Measurements from ENCODE around the gene FOXK2. TPM values are rescaled to one million over a fixed set of nuclear protein-coding genes. Genes with fewer than 3 reads are reported as not detected.
"Not testable (repeated sequence)": the region's sequence is repeated elsewhere in the genome, so short reads cannot be mapped to it uniquely, and the experiment has no call there.

FOXK2 gene
- total RNA-seq, 4 donors from 2014 or later, result 40.6 to 67.7 (median 61.1) TPM

- no peak for DNase-seq
- no peak overlapping the region for H3K27ac ChIP-seq
- H3K4me1 ChIP-seq, result peaks cover 0 to 9% (median 0%) of the 10 kb centered on the region in 4 donors
- no peaks in the 10 kb centered on the region for H3K27me3 ChIP-seq
- no peaks in the 10 kb centered on the region for H3K36me3 ChIP-seq
- H3K9me3 ChIP-seq, result no peaks in the 10 kb centered on the region
- H3K4me3 ChIP-seq, result no peak overlapping the region
- TF ChIP-seq CTCF (IDR thresholded peaks at IDR 0.05), result no peak
- no peak for TF ChIP-seq POLR2A (IDR thresholded peaks at IDR 0.05)
Observed at GRCh38 chr17:82505296-82505695, 14.2 kb upstream of the FOXK2 start.

- not testable (repeated sequence) for H3K36me3 ChIP-seq, H3K27me3 ChIP-seq, H3K4me1 ChIP-seq, H3K9me3 ChIP-seq, H3K4me3 ChIP-seq
- H3K27ac ChIP-seq, result peak overlapping the region in 1 of 4 donors; percentile 38
- DNase-seq, result peak in 2 of 3 donors; percentile 57 to 67
Observed at GRCh38 chr17:82506402-82506801, 13.1 kb upstream of the FOXK2 start.

- no peak for DNase-seq
- no peaks in the 10 kb centered on the region for H3K9me3 ChIP-seq
- H3K36me3 ChIP-seq, result no peaks in the 10 kb centered on the region
- H3K27me3 ChIP-seq, result no peaks in the 10 kb centered on the region
- no peak overlapping the region for H3K27ac ChIP-seq
- TF ChIP-seq CTCF (IDR thresholded peaks at IDR 0.05), result no peak
- no peak for TF ChIP-seq POLR2A (IDR thresholded peaks at IDR 0.05)
- H3K4me3 ChIP-seq, result no peak overlapping the region
- peaks cover 0 to 9% (median 0%) of the 10 kb centered on the region in 4 donors for H3K4me1 ChIP-seq
Observed at GRCh38 chr17:82507631-82508175, 11.8 kb upstream of the FOXK2 start.

- not testable (repeated sequence) for DNase-seq, H3K27ac ChIP-seq, H3K4me3 ChIP-seq, H3K27me3 ChIP-seq, H3K9me3 ChIP-seq, H3K4me1 ChIP-seq, H3K36me3 ChIP-seq
Observed at GRCh38 chr17:82511642-82512041, 7.9 kb upstream of the FOXK2 start.

GRCh38 chr17:82513864-82514263 is 5.7 kb upstream of the FOXK2 start:
- H3K27ac ChIP-seq, result not testable (repeated sequence)

GRCh38 chr17:82517230-82517865 is 2.2 kb upstream of the FOXK2 start:
- no peaks in the 10 kb centered on the region for H3K36me3 ChIP-seq
- no peak overlapping the region for H3K4me3 ChIP-seq
- no peaks in the 10 kb centered on the region for H3K27me3 ChIP-seq
- DNase-seq, result no peak
- H3K4me1 ChIP-seq, result peaks cover 0 to 13% (median 5%) of the 10 kb centered on the region in 4 donors
- TF ChIP-seq CTCF (IDR thresholded peaks at IDR 0.05) (no peak), POLR2A (IDR thresholded peaks at IDR 0.05) (no peak)
- H3K27ac ChIP-seq, result no peak overlapping the region
- no peaks in the 10 kb centered on the region for H3K9me3 ChIP-seq

More at GRCh38 chr17:82513864-82514263, 5.7 kb upstream of the FOXK2 start:
- not testable (repeated sequence) for H3K4me3 ChIP-seq, H3K4me1 ChIP-seq, H3K9me3 ChIP-seq, H3K36me3 ChIP-seq, DNase-seq, H3K27me3 ChIP-seq

- H3K4me3 ChIP-seq, result peak overlapping the region; percentile 92 to 96 (median 94)
- peak in 2 of 3 donors; percentile 41 to 68 for DNase-seq
- H3K27ac ChIP-seq, result peak overlapping the region; percentile 76 to 88 (median 85)
- H3K9me3 ChIP-seq, result no peaks in the 10 kb centered on the region
- TF ChIP-seq POLR2A (IDR thresholded peaks at IDR 0.05), result no peak
- no peak for TF ChIP-seq CTCF (IDR thresholded peaks at IDR 0.05)
- peaks cover 0 to 38% (median 8%) of the 10 kb centered on the region in 4 donors for H3K4me1 ChIP-seq
- H3K27me3 ChIP-seq, result no peaks in the 10 kb centered on the region
- no peaks in the 10 kb centered on the region for H3K36me3 ChIP-seq
Observed at GRCh38 chr17:82519971-82520903, 705 bp downstream of the FOXK2 start.
